SU-DHL-6 (cell line): ENCODE measurements around the gene BBX.

Source experiments
- H2AFZ ChIP-seq: fragments of 200-600 bp; sonication (generic); 2 replicates; pipeline ENCODE4 v1.6.1; 2014; ENCODE audit warnings: low read depth, mild to moderate bottlenecking, moderate library complexity, mixed read lengths, antibody characterized with exemption, low read length; ENCODE audit not compliant: severe bottlenecking
- H3F3A ChIP-seq: fragments of 200-600 bp; shearing (Covaris generic); 2 replicates; pipeline ENCODE4 v1.6.0; 2016; ENCODE audit warnings: antibody characterized with exemption, mild to moderate bottlenecking; ENCODE audit not compliant: insufficient read depth
- H3K27ac ChIP-seq: fragments of 200-600 bp; sonication (generic); 2 replicates; pipeline ENCODE4 v1.5.1; 2016; ENCODE audit warnings: low read depth, mild to moderate bottlenecking, low read length, moderate library complexity, mixed read lengths
- H3K27me3 ChIP-seq: fragments of 200-600 bp; sonication (generic), shearing (Covaris generic); 2 replicates; pipeline ENCODE4 v1.6.0; 2014; ENCODE audit warnings: mild to moderate bottlenecking, low read length
- H3K36me3 ChIP-seq: fragments of 200-600 bp; sonication (generic); 2 replicates; pipeline ENCODE4 v1.6.1; 2014; ENCODE audit warnings: mild to moderate bottlenecking, low read length, mixed read lengths
- H3K4me2 ChIP-seq: fragments of 300-600, 200-600 bp; shearing (Covaris generic), sonication (generic); 2 replicates; pipeline ENCODE4 v1.6.0; 2014; ENCODE audit warnings: low read length, low read depth, mild to moderate bottlenecking; ENCODE audit not compliant: poor library complexity, severe bottlenecking
- H3K4me3 ChIP-seq: fragments of 200-600 bp; sonication (generic); 2 replicates; pipeline ENCODE4 v1.5.1; 2014; ENCODE audit warnings: antibody characterized with exemption, low read length, mild to moderate bottlenecking, mixed read lengths; ENCODE audit not compliant: insufficient read depth, poor library complexity, severe bottlenecking
- H3K79me2 ChIP-seq: fragments of 200-600 bp; sonication (generic); 2 replicates; pipeline ENCODE4 v1.6.1; 2014; ENCODE audit warnings: mild to moderate bottlenecking, low read length, moderate library complexity; ENCODE audit not compliant: insufficient read depth
- H3K9ac ChIP-seq: fragments of 200-600 bp; sonication (generic); 2 replicates; pipeline ENCODE4 v1.7.0; 2014; ENCODE audit warnings: mild to moderate bottlenecking, low read length
- H3K9me2 ChIP-seq: fragments of 200-600 bp; sonication (generic); replicated peaks from 2 replicates; pipeline ENCODE4 v1.6.1; 2014; ENCODE audit warnings: low read length; ENCODE audit not compliant: insufficient read depth
- H3K9me3 ChIP-seq: fragments of 200-600 bp; sonication (generic); 2 replicates; pipeline ENCODE4 v1.6.1; 2014; ENCODE audit warnings: low read length, mixed read lengths; ENCODE audit not compliant: insufficient read depth
- H4K20me1 ChIP-seq: fragments of 200-600 bp; sonication (generic); 2 replicates; pipeline ENCODE4 v1.6.1; 2014; ENCODE audit warnings: low read depth, mild to moderate bottlenecking, antibody characterized with exemption, low read length, moderate library complexity, mixed read lengths
- CTCF ChIP-seq: fragments of 200-600 bp; sonication (generic); IDR thresholded peaks from one replicate; pipeline ENCODE4 v1.5.1; 2017; ENCODE audit warnings: antibody characterized with exemption, mild to moderate bottlenecking, low read length, moderate library complexity; ENCODE audit not compliant: insufficient read depth, poor library complexity, severe bottlenecking
- EZH2phosphoT487 ChIP-seq: fragments of 200-600 bp; sonication (generic), shearing (Covaris generic); conservative IDR thresholded peaks from 2 replicates; pipeline ENCODE4 v1.6.1; 2018; ENCODE audit warnings: mild to moderate bottlenecking, antibody characterized with exemption, low read length, moderate library complexity, mixed read lengths

BBX gene

GRCh38 chr3:107767897-107768605, 245.3 kb downstream of the BBX start:
- H3K4me3 ChIP-seq = no peak overlapping the region
- H3K79me2 ChIP-seq = no peaks in the 10 kb centered on the region
- H3K9me3 ChIP-seq = no peaks in the 10 kb centered on the region
- no peak for TF ChIP-seq EZH2phosphoT487
- TF ChIP-seq CTCF = no peak
- no peak overlapping the region for H3K9ac ChIP-seq
- H3K9me2 ChIP-seq = no peaks in the 10 kb centered on the region
- no peak overlapping the region for H2AFZ ChIP-seq
- H3K27ac ChIP-seq = no peak overlapping the region
- no peaks in the 10 kb centered on the region for H4K20me1 ChIP-seq
- H3K4me2 ChIP-seq = no peak overlapping the region
- H3F3A ChIP-seq = no peaks in the 10 kb centered on the region
- no peaks in the 10 kb centered on the region for H3K27me3 ChIP-seq
- no peaks in the 10 kb centered on the region for H3K36me3 ChIP-seq

GRCh38 chr3:107769882-107770281, 247.1 kb downstream of the BBX start:
- no peaks in the 10 kb centered on the region for H3K27me3 ChIP-seq
- H3K27ac ChIP-seq = no peak overlapping the region
- H4K20me1 ChIP-seq = no peaks in the 10 kb centered on the region
- no peaks in the 10 kb centered on the region for H3K36me3 ChIP-seq
- H3F3A ChIP-seq = no peaks in the 10 kb centered on the region
- no peak overlapping the region for H3K4me2 ChIP-seq
- no peak overlapping the region for H3K4me3 ChIP-seq
- no peaks in the 10 kb centered on the region for H3K79me2 ChIP-seq
- H3K9ac ChIP-seq = no peak overlapping the region
- H2AFZ ChIP-seq = no peak overlapping the region
- H3K9me3 ChIP-seq = no peaks in the 10 kb centered on the region
- H3K9me2 ChIP-seq = no peaks in the 10 kb centered on the region
- TF ChIP-seq EZH2phosphoT487 = no peak
- TF ChIP-seq CTCF = no peak

DNA sequence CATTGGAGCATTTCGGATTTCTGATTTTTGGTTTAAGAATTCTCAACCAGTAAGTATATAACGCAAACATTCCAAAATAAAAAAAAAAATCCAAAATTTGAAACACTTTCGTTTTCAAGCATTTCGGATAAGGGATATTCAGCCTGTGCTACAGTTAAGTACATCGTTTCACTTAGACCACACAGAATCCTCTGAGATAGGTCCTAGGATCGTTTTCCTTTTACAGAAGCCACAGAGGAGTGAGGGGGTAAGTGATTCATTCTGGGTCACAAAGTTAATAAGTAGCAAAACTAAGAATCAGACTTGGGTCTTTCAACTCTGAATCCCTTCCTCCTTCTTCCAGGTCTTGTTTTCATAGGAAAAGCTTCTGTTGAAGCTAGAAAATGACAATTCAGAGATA, 249.3 kb downstream of the BBX start:
- no peaks in the 10 kb centered on the region for H3K79me2 ChIP-seq
- H3K9me3 ChIP-seq = no peaks in the 10 kb centered on the region
- no peaks in the 10 kb centered on the region for H3K27me3 ChIP-seq
- no peaks in the 10 kb centered on the region for H3F3A ChIP-seq
- TF ChIP-seq CTCF (no peak), EZH2phosphoT487 (no peak)
- no peak overlapping the region for H3K4me2 ChIP-seq
- H3K36me3 ChIP-seq = peaks cover 6% of the 10 kb centered on the region; the same call in 1 of the 2 replicates
- H3K9me2 ChIP-seq = no peaks in the 10 kb centered on the region
- H2AFZ ChIP-seq = no peak overlapping the region
- no peaks in the 10 kb centered on the region for H4K20me1 ChIP-seq
- no peak overlapping the region for H3K27ac ChIP-seq
- no peak overlapping the region for H3K9ac ChIP-seq
- no peak overlapping the region for H3K4me3 ChIP-seq
